Activated T-helper 1 cell treated with anti-CD3 and anti-CD28 coated beads, Interleukin-12 subunit alpha, Interleukin-12 subunit beta, Interleukin-2, Interleukin-4 antibody, amounts not matched to agents 30 ng/mL and 10 ng/mL and 1 ng/mL, durations not matched to agents 14 hours and 24 hours and 36 hours (primary cell): ENCODE measurements around the gene PYCARD. TPM values are rescaled to one million over a fixed set of nuclear protein-coding genes. Genes with fewer than 3 reads are reported as not detected.

Experiments
- DNase-seq: peaks from one replicate; pipeline ENCODE4 v3.0.0; 2021; ENCODE audit warnings: low spot score
- H3K27ac Mint-ChIP-seq: one replicate; pipeline ENCODE4 v1.8.0; 2021; ENCODE audit warnings: mild to moderate bottlenecking, mixed read lengths
- H3K27me3 Mint-ChIP-seq: one replicate; pipeline ENCODE4 v1.8.0; 2022; ENCODE audit warnings: mild to moderate bottlenecking, moderate library complexity, mixed read lengths; ENCODE audit not compliant: insufficient read depth
- H3K36me3 Mint-ChIP-seq: one replicate; pipeline ENCODE4 v1.8.0; 2021; ENCODE audit warnings: low read depth, mixed read lengths
- H3K4me1 Mint-ChIP-seq: one replicate; pipeline ENCODE4 v1.8.0; 2021; ENCODE audit warnings: low read depth, mixed read lengths
- H3K4me3 Mint-ChIP-seq: one replicate; pipeline ENCODE4 v1.8.0; 2021; ENCODE audit warnings: mild to moderate bottlenecking, moderate library complexity, mixed read lengths
- H3K9me3 Mint-ChIP-seq: one replicate; pipeline ENCODE4 v1.8.0; 2021; ENCODE audit warnings: mixed read lengths
- intact Hi-C: fragments of 100-400 bp; cut with micrococcal nuclease; formaldehyde crosslinking; loops from one replicate; pipeline ENCODE4 v1.15.1; 2024
- total RNA-seq: library from RNA; stranded (reverse); gene quantifications from 2 replicates; pipeline ENCODE4 v1.2.3, GENCODE V29; 2022

PYCARD gene
- total RNA-seq, 1 donor from 2014 or later = 21.2 TPM

DNA sequence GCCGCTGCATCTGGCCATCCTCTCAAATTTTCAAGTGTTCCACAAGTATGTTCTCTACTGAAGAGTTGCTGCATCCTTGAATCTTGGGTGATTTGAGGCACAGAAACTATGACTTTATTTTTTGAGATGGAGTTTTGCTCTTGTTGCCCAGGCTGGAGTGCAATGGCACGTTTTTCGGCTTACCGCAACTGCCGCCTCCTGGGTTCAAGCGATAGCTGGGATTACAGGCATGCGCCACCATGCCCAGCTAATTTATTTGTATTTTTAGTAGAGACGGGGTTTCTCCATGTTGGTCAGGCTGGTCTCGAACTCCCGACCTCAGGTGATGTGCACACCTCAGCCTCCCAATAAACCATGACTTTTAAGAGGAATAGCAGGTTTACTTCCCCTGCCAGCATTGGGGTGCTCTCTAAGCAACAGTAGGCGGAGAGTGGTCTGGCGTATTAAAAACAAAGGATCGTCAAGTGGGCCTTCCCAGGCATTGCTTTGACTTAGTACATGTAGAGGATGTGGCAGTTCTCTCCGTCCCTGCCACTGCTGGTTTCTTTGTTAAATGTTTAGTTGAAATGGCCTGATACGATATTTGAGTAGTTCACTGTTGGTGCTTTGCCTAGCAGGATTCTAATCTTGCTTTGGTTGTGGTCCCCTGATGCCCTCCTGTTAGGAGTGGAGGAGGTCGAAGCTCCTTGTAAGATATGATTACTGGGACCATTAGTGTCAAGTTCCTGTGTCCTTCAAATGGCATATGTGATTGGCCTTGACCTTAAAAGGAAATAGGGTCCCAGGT is 9.5 kb downstream of the PYCARD start:
- Mint-ChIP-seq H3K4me1 (peaks cover 51% of the 10 kb centered on the region), H3K4me3 (no peak overlapping the region), H3K36me3 (peaks cover 66% of the 10 kb centered on the region), H3K27me3 (no peaks in the 10 kb centered on the region), H3K9me3 (no peaks in the 10 kb centered on the region), H3K27ac (peak overlapping the region; percentile 40)
- intact Hi-C loops = no loop called here
- DNase-seq = no peak

DNA sequence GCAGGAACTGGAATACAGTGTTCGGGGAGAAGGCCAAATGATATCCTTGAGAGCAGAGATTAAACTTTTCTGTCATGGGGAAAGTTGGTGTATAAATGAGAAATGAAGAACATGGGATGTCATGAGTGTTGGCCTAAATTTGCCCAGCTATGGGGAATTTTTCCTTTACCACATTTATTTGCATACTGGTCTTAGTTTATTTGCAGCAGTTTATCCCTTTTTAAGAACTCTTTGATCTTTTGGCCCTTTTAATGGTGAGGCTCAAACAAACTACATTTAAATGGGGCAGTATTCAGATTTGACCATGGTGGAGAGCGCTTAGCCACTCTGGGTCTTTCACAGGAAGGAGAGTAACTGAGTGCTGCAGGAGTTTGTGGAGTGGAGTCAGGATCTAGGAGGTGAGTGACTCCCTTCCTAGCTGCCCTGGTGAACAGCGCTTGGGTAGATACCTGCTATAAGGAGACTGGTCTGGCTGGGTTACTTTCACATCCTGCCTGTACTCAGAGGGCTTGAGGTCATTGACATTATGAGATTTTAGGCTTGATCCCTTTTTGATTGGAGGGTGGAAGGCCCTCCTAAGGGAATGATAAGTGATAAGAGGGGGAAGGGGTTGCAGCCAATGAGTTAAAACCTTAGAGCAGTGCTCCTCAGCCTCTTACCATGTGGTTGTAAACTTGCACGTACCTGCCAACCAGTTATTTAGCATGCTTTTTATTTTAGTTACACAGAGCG is 10.7 kb downstream of the PYCARD start:
- Mint-ChIP-seq H3K9me3 (no peaks in the 10 kb centered on the region), H3K27ac (no peak overlapping the region), H3K27me3 (no peaks in the 10 kb centered on the region), H3K4me1 (peaks cover 59% of the 10 kb centered on the region), H3K4me3 (no peak overlapping the region), H3K36me3 (peaks cover 77% of the 10 kb centered on the region)
- DNase-seq = no peak
- intact Hi-C loops = no loop called here

DNA sequence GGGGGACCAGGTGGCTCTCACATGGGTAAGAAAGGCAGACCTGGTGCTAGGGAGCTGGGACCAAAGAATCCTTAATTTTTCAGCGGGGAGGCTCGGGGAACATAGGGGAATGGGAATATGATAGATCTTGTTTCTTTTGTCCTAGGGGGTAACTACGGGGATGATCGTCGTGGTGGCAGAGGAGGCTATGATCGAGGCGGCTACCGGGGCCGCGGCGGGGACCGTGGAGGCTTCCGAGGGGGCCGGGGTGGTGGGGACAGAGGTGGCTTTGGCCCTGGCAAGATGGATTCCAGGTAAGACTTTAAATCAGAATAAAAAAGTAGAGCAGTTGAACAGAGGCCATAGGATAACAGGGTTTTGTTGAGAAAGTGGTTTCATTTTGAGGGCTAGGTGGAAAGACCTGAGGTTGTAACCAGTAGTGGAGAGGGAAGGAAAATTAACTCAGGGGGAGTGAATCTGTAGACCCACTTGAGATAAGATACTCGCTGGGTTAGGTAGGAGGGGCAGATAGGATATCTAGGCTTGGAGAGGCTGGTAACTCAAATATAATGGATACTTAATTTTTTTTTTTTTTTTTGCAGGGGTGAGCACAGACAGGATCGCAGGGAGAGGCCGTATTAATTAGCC is 11.6 kb downstream of the PYCARD start:
- Mint-ChIP-seq H3K4me1 (peaks cover 69% of the 10 kb centered on the region), H3K4me3 (no peak overlapping the region), H3K27ac (peak overlapping the region; percentile 64), H3K9me3 (no peaks in the 10 kb centered on the region), H3K27me3 (no peaks in the 10 kb centered on the region), H3K36me3 (peaks cover 79% of the 10 kb centered on the region)
- intact Hi-C loops = no loop called here
- DNase-seq = no peak

DNA sequence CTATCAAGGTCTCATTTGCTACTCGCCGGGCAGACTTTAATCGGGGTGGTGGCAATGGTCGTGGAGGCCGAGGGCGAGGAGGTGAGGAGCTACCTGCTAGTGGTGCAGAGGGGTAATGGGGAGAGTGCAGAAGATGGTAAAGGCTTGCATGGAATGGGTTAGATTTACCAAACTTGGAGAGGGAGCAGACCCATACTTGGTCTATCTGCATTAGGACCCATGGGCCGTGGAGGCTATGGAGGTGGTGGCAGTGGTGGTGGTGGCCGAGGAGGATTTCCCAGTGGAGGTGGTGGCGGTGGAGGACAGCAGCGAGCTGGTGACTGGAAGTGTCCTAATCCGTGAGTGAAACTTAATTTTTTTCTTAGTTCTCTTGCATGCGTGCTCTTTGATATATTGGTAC is 12.5 kb downstream of the PYCARD start:
- DNase-seq = no peak
- intact Hi-C loops = no loop called here
- H3K9me3 Mint-ChIP-seq = no peaks in the 10 kb centered on the region
- peaks cover 82% of the 10 kb centered on the region for H3K36me3 Mint-ChIP-seq
- peaks cover 77% of the 10 kb centered on the region for H3K4me1 Mint-ChIP-seq
- H3K27me3 Mint-ChIP-seq = no peaks in the 10 kb centered on the region
- H3K4me3 Mint-ChIP-seq = no peak overlapping the region
- no peak overlapping the region for H3K27ac Mint-ChIP-seq

DNA sequence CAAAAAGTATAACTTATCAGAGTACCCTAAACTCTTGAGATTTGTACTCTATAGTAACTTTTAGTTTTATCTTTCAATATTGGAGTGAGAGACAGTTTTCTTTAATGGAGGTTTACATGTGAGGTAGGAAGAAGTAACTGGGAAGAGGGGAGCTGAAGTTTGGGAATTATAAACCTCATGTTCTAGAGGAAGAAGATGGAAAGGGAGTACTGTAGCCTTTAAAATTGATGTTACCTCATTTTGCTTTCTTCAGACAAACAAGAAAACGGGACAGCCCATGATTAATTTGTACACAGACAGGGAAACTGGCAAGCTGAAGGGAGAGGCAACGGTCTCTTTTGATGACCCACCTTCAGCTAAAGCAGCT is 13.2 kb downstream of the PYCARD start:
- Mint-ChIP-seq H3K27me3 (no peaks in the 10 kb centered on the region), H3K4me1 (peaks cover 84% of the 10 kb centered on the region), H3K27ac (peak overlapping the region; percentile 70), H3K9me3 (no peaks in the 10 kb centered on the region), H3K4me3 (peak overlapping the region; percentile 34), H3K36me3 (peaks cover 84% of the 10 kb centered on the region)
- DNase-seq = no peak
- intact Hi-C loops = no loop called here

DNA sequence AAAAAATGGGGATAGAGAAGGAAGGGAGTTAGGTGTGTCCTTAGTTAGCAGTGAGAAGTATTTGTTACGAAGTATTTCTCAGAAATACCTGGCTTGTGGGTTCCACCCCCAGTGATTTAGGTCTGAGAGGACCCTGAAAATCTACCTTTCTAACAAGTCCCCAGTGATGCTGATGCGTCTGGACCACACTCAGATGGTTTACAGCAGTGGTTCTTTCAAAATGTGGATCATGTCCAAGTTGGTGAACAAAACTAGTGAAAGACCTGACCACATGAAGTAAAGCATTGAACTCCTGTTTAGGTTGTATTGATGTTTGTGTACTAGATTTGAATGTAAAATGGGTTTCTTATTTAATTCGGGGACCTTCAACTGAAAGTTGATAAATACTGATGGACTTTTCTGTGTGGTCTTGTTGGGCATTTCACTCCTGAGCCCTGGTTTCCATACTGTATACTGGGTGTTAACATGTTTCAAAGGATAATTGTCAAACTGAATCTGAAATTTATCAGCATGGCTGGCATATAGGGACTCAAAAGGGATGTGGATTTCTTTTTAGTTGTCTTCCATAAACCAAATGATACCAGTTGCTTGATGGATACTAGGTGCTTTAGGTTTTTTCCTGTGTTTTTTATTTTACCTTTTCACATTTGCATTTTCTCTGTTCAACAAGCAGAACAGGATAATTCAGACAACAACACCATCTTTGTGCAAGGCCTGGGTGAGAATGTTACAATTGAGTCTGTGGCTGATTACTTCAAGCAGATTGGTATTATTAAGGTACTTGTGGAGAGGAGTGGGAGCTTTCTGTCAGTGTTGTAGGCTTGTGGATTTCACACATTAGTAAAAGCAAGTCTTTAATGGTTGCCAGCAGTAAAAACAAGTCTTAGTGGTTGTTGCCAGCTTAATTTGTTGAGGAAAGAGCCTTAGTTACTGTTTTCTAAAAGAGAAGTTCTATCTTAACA is 13.8 kb downstream of the PYCARD start:
- DNase-seq = no peak
- Mint-ChIP-seq H3K27ac (peak overlapping the region; percentile 70), H3K36me3 (peaks cover 88% of the 10 kb centered on the region), H3K4me3 (peak overlapping the region; percentile 34), H3K9me3 (no peaks in the 10 kb centered on the region), H3K4me1 (peaks cover 88% of the 10 kb centered on the region), H3K27me3 (no peaks in the 10 kb centered on the region)
- intact Hi-C loops = no loop called here

DNA sequence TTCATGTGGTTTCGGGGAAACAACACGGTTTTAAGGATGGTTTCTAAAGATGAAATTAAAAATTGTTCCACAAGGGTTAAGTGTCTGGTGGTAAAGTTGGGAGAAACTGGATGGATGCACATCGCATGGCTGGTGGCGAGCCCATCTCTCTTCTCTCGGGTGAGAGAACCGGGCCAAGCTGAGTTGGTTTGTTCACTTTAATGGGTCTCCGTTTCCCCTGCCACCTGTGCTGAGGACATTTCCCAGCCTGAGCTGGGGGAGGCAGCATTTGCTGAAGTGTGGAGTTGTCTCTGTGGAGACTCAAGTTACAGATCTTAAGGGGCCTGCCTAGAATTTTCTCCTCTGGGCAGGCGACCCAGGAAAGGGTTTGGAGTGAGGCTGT is 14.8 kb downstream of the PYCARD start:
- no peak for DNase-seq
- H3K4me1 Mint-ChIP-seq = peaks cover 92% of the 10 kb centered on the region
- H3K4me3 Mint-ChIP-seq = no peak overlapping the region
- no peak overlapping the region for H3K27ac Mint-ChIP-seq
- peaks cover 90% of the 10 kb centered on the region for H3K36me3 Mint-ChIP-seq
- H3K27me3 Mint-ChIP-seq = no peaks in the 10 kb centered on the region
- intact Hi-C loops = no loop called here
- no peaks in the 10 kb centered on the region for H3K9me3 Mint-ChIP-seq

DNA sequence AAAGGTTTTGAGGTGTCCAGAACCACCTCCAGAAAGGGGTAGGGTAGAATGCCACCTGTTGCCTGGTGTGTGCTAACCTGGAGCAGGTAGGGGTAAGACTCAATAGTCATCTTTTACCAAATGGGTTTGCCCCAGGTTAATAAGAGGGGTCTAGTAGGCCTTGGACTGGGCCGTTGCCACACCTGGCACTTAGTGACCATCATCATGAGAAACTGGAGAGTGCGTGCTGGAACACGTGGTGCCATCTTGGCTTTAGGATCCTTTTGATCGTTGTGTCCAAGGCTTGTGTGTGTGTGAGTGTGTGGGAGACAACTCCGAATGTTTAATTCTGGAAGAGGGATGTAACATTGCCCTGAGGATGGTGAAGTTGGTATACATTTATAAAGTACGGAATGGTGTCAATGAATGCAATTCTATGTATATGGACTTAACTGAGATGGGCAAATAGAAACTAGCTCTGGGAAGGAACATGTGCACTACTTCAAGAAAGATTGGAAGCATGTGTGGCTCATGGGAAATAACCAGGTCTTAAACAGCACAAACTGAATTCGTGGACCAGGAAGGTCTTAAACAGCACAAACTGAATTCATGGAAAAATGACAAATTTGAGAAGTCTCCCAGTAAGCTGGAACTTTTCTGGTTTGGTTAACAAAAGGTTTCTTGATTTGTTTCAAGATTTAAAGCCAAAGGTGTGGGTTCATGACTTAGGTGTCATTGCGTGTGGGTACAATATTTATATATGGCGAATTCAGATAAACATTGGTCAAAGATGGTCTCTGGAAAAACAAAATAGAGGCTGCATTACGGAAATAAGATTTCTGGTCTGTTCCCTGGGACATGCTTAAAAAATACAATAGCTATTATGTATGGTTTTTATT is 15.4 kb downstream of the PYCARD start:
- peaks cover 97% of the 10 kb centered on the region for H3K4me1 Mint-ChIP-seq
- intact Hi-C loops = no loop called here
- no peak overlapping the region for H3K4me3 Mint-ChIP-seq
- H3K27me3 Mint-ChIP-seq = no peaks in the 10 kb centered on the region
- peaks cover 95% of the 10 kb centered on the region for H3K36me3 Mint-ChIP-seq
- H3K27ac Mint-ChIP-seq = peak overlapping the region; percentile 27
- H3K9me3 Mint-ChIP-seq = no peaks in the 10 kb centered on the region
- no peak for DNase-seq

DNA sequence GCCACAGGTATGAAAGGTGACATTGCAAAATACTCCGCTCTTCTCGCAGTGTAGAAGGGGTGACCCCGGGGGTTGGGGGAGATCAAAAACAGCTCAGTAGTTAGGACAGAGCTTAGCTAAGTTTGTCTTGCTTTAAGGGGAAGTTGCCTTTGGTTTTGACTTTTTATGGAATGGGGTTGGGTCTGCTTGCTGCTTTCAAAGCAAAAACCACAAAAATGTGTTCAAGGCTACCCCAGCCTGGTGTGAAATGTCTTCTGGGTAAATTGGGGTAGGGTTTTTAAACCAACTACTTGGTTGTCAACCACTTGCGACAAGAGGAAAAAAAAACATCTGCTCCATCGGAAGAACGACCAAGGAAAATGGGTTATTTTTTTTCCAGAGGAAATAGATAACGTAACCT is 16.4 kb downstream of the PYCARD start:
- intact Hi-C loops = no loop called here
- H3K4me1 Mint-ChIP-seq = peaks cover 95% of the 10 kb centered on the region
- peak overlapping the region; percentile 62 for H3K27ac Mint-ChIP-seq
- peaks cover 95% of the 10 kb centered on the region for H3K36me3 Mint-ChIP-seq
- H3K27me3 Mint-ChIP-seq = no peaks in the 10 kb centered on the region
- H3K9me3 Mint-ChIP-seq = no peaks in the 10 kb centered on the region
- H3K4me3 Mint-ChIP-seq = peak overlapping the region; percentile 68
- no peak for DNase-seq

DNA sequence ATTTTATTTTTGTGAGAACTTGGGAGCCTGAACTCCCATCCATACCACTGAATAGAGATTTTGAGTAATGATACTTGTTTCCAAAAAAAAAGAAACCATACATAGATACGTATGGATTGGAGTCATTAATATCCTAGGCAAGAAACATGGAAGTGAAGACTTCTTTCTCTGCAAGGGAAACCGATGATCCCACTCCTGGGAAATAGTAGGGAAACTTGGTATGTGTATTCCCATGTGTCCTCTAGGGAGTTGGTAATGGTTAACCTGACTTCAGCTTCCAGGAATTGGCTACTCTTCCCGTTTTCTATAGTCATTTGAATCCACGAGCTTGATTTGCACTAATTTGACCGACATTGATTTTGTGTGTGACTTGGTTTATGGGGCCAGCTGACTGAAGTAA is 17.2 kb downstream of the PYCARD start:
- Mint-ChIP-seq H3K36me3 (peaks cover 90% of the 10 kb centered on the region), H3K27ac (peak overlapping the region; percentile 20), H3K9me3 (no peaks in the 10 kb centered on the region), H3K27me3 (no peaks in the 10 kb centered on the region), H3K4me1 (peaks cover 87% of the 10 kb centered on the region), H3K4me3 (peak overlapping the region; percentile 10)
- intact Hi-C loops = no loop called here
- no peak for DNase-seq

DNA sequence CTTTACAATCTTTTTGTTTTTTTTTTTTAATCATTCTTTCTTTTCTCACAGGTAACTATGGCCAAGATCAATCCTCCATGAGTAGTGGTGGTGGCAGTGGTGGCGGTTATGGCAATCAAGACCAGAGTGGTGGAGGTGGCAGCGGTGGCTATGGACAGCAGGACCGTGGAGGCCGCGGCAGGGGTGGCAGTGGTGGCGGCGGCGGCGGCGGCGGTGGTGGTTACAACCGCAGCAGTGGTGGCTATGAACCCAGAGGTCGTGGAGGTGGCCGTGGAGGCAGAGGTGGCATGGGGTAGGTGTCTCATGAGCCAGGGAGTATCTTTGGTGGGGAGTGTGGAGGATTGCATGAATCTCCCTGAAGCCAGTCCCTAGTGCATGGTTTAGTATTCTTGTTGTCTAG is 17.7 kb downstream of the PYCARD start:
- H3K4me3 Mint-ChIP-seq = peak overlapping the region; percentile 10
- peaks cover 88% of the 10 kb centered on the region for H3K36me3 Mint-ChIP-seq
- H3K27me3 Mint-ChIP-seq = no peaks in the 10 kb centered on the region
- peaks cover 82% of the 10 kb centered on the region for H3K4me1 Mint-ChIP-seq
- no peaks in the 10 kb centered on the region for H3K9me3 Mint-ChIP-seq
- H3K27ac Mint-ChIP-seq = peak overlapping the region; percentile 77
- DNase-seq = no peak
- intact Hi-C loops = loop anchor here (5.0 kb wide), 1 partner anchor 82 kb away; no protein-coding TSS in a partner anchor
